Right ventricle myocardium superior (tissue), 1 donor: ENCODE data around the gene MAP1LC3A. TPM values are rescaled to one million over a fixed set of nuclear protein-coding genes. Genes with fewer than 3 reads are reported as not detected.
"Not testable (repeated sequence)": the region's sequence is repeated elsewhere in the genome, so short reads cannot be mapped to it uniquely, and the experiment has no call there.

Experiments
- ATAC-seq: fragments of 200-7000 bp; cut with Tn5 transposase; one replicate; pipeline ENCODE4 v1.9.1; 2020; ENCODE audit warnings: mild to moderate bottlenecking; ENCODE audit not compliant: poor library complexity
- DNase-seq: peaks from one replicate; pipeline ENCODE4 v3.0.0-alpha.2; 2020
- intact Hi-C: fragments of 100-400 bp; cut with DNase I; formaldehyde crosslinking; loops from one replicate; pipeline ENCODE4 v1.11.2; 2022
- long read RNA-seq: library from polyadenylated mRNA; unstranded; transcript quantifications from one replicate; pipeline ENCODE4 v2.0.0, GENCODE V29; 2021
- total RNA-seq: library from RNA; stranded (reverse); fragmentation: NEBNext Ultra II Directional; extraction: Animal tissue kit (Norgen Biotek cat#: 25700); gene quantifications from one replicate; pipeline ENCODE4 v1.2.1, GENCODE V29; 2021
- donor health status: DM: no; HTN: yes; CAD: no; lungs with severe emphysema.

Gene MAP1LC3A
- 107 TPM for total RNA-seq
- long read RNA-seq, transcript MAP1LC3A-203 (5 exons, 698 nt): minor isoform, 5 of 162 reads
- long read RNA-seq, transcript MAP1LC3A-201 (4 exons, 1,574 nt): major isoform, 142 of 162 reads
- long read RNA-seq, partial matches to known transcripts: 3 of 162 reads
- long read RNA-seq, other reads (novel, unspliced or antisense): 11 of 162 reads

GRCh38 chr20:34558320-34559218 is at the start of gene MAP1LC3A:
Gene MAP1LC3A, plus strand, starts transcription at chr20:34558718. Its CDS starts 151 bp downstream, at chr20:34558869.
- intact Hi-C loops: no loop called here
- ATAC-seq: peak; percentile 95

GRCh38 chr20:34510575-34510974 is 47.9 kb upstream of the MAP1LC3A start:
- intact Hi-C loops: loop anchor here (10.0 kb wide), 1 partner anchor 196 kb away; no protein-coding TSS in a partner anchor
- no peak for ATAC-seq

More at GRCh38 chr20:34558320-34559218, at the start of gene MAP1LC3A:
- DNase-seq: peak; percentile 98

GRCh38 chr20:34511891-34512265 is 46.6 kb upstream of the MAP1LC3A start:
- DNase-seq (no peak), ATAC-seq (no peak)
- intact Hi-C loops: loop anchor here (10.0 kb wide), 1 partner anchor 197 kb away; no protein-coding TSS in a partner anchor

More at GRCh38 chr20:34510575-34510974, 47.9 kb upstream of the MAP1LC3A start:
- DNase-seq: no peak

- intact Hi-C loops: loop anchor here (10.0 kb wide), 1 partner anchor 198 kb away; no protein-coding TSS in a partner anchor
- DNase-seq: no peak
- ATAC-seq: no peak
Observed at GRCh38 chr20:34512266-34512954, 46.1 kb upstream of the MAP1LC3A start.

GRCh38 chr20:34512955-34513419 is 45.5 kb upstream of the MAP1LC3A start:
- no peak for ATAC-seq
- intact Hi-C loops: loop anchor here (10.0 kb wide), 1 partner anchor 198 kb away; no protein-coding TSS in a partner anchor
- no peak for DNase-seq

GRCh38 chr20:34514034-34514433 is 44.5 kb upstream of the MAP1LC3A start:
- intact Hi-C loops: loop anchor here (10.0 kb wide), 1 partner anchor 199 kb away; no protein-coding TSS in a partner anchor
- not testable (repeated sequence) for DNase-seq, ATAC-seq

- ATAC-seq (no peak), DNase-seq (no peak)
- intact Hi-C loops: loop anchor here (10.0 kb wide), 1 partner anchor 200 kb away; no protein-coding TSS in a partner anchor
Observed at GRCh38 chr20:34514897-34515483, 43.5 kb upstream of the MAP1LC3A start.

GRCh38 chr20:34515484-34516246 is 42.9 kb upstream of the MAP1LC3A start:
- ATAC-seq: peak; percentile 50
- intact Hi-C loops: loop anchor here (10.0 kb wide), 1 partner anchor 201 kb away; no protein-coding TSS in a partner anchor
- no peak for DNase-seq

GRCh38 chr20:34516247-34517113 is 42.0 kb upstream of the MAP1LC3A start, which contains the start of gene DYNLRB1:
Gene DYNLRB1, plus strand, starts transcription at chr20:34516422. Its CDS starts 37 bp downstream, at chr20:34516459.
- DNase-seq: peak; percentile 97
- intact Hi-C loops: loop anchor here (10.0 kb wide), 1 partner anchor 202 kb away; no protein-coding TSS in a partner anchor
- ATAC-seq: peak; percentile 97

- ATAC-seq (no peak), DNase-seq (no peak)
- intact Hi-C loops: loop anchor here (10.0 kb wide), 1 partner anchor 202 kb away; no protein-coding TSS in a partner anchor
Observed at GRCh38 chr20:34517114-34517505, 41.4 kb upstream of the MAP1LC3A start.

GRCh38 chr20:34518863-34519262 is 39.7 kb upstream of the MAP1LC3A start:
- not testable (repeated sequence) for DNase-seq, ATAC-seq
- intact Hi-C loops: loop anchor here (10.0 kb wide), 1 partner anchor 204 kb away; no protein-coding TSS in a partner anchor

GRCh38 chr20:34519841-34520240 is 38.7 kb upstream of the MAP1LC3A start:
- intact Hi-C loops: loop anchor here (10.0 kb wide), 1 partner anchor 205 kb away; no protein-coding TSS in a partner anchor
- not testable (repeated sequence) for ATAC-seq, DNase-seq

- intact Hi-C loops: no loop called here
- DNase-seq (no peak), ATAC-seq (peak; percentile 47)
Observed at GRCh38 chr20:34522969-34523871, 35.3 kb upstream of the MAP1LC3A start.

- DNase-seq (no peak), ATAC-seq (no peak)
- intact Hi-C loops: no loop called here
Observed at GRCh38 chr20:34524426-34524825, 34.1 kb upstream of the MAP1LC3A start.

- DNase-seq (no peak), ATAC-seq (no peak)
- intact Hi-C loops: no loop called here
Observed at GRCh38 chr20:34525342-34525708, 33.2 kb upstream of the MAP1LC3A start.
